Lower leg skin (tissue), 4 donors: Measurements from ENCODE around the gene CLASP1. TPM values are rescaled to one million over a fixed set of nuclear protein-coding genes. Genes with fewer than 3 reads are reported as not detected.
"Not testable (repeated sequence)": the region's sequence is repeated elsewhere in the genome, so short reads cannot be mapped to it uniquely, and the experiment has no call there.

Experiments
- DNase-seq, 2 donors: peaks; one replicate each; pipeline ENCODE4 v3.0.0-alpha.2; 2019; ENCODE audit warnings: low spot score in 2 of 2
- H3K4me3 ChIP-seq: fragments of 200-600 bp; sonication (generic); 2 replicates; pipeline ENCODE4 v1.5.1; 2017; ENCODE audit warnings: mild to moderate bottlenecking, low read depth; ENCODE audit not compliant: poor library complexity, severe bottlenecking
- POLR2A ChIP-seq, 2 donors: fragments of 450-650 bp; IDR thresholded peaks; one replicate each; pipeline ENCODE4 v1.6.1; 2016 to 2017; ENCODE audit warnings: antibody characterized with exemption in 2 of 2, mild to moderate bottlenecking in 1 of 2, moderate library complexity in 1 of 2
- WGBS, 2 donors: methylation state at CpG; one replicate each; pipeline ENCODE4 v1.1.5; 2018; 5-methylcytosine and 5-hydroxymethylcytosine counted together
- intact Hi-C: fragments of 100-400 bp; cut with DNase I; formaldehyde crosslinking; loops from one replicate; pipeline ENCODE4 v1.15.0; 2023; ENCODE audit warnings: low total_unique reads
- total RNA-seq, 4 donors: library from RNA; depleted of rRNA; stranded (reverse); fragments of >200 nt; gene quantifications; one replicate each; pipeline ENCODE4 v1.1.0, GENCODE V29; 2016
- TF ChIP-seq, protein P1 (sequence below), 3 donors: fragments of 450-650 bp; IDR thresholded peaks; one replicate each; pipeline ENCODE4 v1.5.1; 2016; ENCODE audit warnings: antibody characterized with exemption in 3 of 3, mild to moderate bottlenecking in 3 of 3, moderate library complexity in 2 of 3

CLASP1 gene
- total RNA-seq, 4 donors from 2014 or later, result 56.8 to 88.4 (median 69.0) TPM

DNA sequence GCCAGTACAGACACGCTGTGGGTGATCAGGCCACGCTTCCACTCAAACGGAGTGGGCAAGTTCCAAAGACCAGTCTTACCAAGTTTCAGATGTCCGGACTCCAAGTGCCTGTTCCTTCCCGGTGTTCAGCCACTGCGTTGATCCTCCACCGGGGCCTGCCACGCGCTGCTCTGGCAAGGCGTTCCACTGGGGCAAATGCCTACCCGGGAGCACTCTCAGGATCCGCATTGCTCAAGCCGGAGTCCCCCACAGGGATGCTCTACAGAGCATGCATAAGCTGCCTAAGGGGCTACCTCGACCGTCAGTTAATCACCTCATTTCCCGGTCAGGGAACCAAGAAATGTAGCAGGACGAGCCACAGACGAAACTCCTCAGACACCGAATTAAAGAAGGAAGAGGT lies 37.0 kb upstream of the CLASP1 start:
- no peak for DNase-seq
- TF ChIP-seq, protein P1, sequence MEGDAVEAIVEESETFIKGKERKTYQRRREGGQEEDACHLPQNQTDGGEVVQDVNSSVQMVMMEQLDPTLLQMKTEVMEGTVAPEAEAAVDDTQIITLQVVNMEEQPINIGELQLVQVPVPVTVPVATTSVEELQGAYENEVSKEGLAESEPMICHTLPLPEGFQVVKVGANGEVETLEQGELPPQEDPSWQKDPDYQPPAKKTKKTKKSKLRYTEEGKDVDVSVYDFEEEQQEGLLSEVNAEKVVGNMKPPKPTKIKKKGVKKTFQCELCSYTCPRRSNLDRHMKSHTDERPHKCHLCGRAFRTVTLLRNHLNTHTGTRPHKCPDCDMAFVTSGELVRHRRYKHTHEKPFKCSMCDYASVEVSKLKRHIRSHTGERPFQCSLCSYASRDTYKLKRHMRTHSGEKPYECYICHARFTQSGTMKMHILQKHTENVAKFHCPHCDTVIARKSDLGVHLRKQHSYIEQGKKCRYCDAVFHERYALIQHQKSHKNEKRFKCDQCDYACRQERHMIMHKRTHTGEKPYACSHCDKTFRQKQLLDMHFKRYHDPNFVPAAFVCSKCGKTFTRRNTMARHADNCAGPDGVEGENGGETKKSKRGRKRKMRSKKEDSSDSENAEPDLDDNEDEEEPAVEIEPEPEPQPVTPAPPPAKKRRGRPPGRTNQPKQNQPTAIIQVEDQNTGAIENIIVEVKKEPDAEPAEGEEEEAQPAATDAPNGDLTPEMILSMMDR (IDR thresholded peaks at IDR 0.05), result no peak
- TF ChIP-seq POLR2A (IDR thresholded peaks at IDR 0.05), result no peak
- intact Hi-C loops, result no loop called here
- H3K4me3 ChIP-seq, result no peak overlapping the region
- 87 to 90% methylated on average over 18 to 19 of the region's 19 CpGs for WGBS, 2 donors

DNA sequence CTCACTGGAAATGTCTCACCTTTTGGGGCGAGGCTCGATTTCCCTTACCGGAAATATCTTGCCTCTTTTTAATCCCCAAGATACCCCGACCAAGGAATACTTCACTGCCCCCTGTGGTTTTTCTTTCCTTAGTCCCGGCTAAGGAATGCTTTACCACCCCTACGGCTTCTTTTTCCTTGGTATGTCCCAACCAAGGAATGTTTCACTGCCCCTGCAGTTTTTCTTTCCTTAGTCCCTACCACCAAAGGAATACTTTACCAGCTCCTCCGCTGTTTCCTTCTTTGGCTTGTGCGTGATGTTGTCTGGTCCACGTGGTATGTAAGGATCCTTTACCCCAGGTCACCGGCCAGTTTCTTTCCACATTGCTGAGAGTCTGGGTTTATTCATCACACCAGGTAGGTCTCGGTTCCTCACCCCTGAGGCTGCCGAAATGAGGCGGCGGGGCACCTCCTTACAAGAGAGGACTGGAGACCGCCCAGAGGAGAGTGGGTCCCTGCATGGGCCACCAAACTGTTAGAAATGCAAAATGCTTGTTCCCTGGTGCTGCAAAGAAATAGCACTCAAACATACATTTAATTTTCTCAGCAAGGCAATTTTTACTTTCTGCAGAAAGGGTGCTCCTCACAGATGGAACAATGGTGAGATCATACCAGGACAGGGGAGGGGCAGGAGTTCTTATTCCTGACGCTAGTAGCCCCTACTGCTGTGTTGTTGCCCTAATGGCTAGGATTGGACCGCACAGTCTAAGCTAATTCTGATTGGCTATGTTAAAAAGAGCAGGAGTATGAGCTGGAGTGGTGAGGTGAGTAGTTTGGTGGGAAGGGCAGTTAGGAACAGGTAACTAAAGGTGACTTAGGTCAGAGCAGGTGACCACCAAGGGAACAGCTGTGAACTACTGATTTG lies 33.4 kb upstream of the CLASP1 start:
- intact Hi-C loops, result no loop called here
- WGBS, 2 donors, result 88 to 96% methylated on average over 17 of the region's 17 CpGs
- no peak overlapping the region for H3K4me3 ChIP-seq
- TF ChIP-seq POLR2A (IDR thresholded peaks at IDR 0.05), result no peak
- TF ChIP-seq, protein P1 (IDR thresholded peaks at IDR 0.05), result no peak
- no peak for DNase-seq

DNA sequence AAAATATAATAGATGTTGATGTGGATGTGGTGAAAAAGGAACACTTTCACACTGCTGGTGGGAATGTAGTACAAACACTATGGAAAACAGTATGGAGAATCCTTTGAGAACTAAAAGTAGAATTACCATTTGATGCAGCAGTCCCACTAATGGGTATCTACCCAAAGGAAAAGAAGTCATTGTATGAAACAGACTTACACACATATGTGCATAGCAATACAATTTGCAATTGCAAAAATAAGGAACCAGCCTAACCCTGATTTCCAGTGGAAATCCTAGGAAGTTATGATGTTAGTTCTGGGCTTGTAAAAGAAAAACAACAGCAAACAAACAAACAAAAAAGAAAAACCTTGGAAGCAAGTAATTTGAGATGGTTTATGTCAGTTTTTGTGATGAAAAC lies 28.6 kb upstream of the CLASP1 start:
- intact Hi-C loops, result no loop called here
- H3K4me3 ChIP-seq, result no peak overlapping the region
- no peak for DNase-seq
- TF ChIP-seq, protein P1 (IDR thresholded peaks at IDR 0.05), result no peak
- no peak for TF ChIP-seq POLR2A (IDR thresholded peaks at IDR 0.05)

DNA sequence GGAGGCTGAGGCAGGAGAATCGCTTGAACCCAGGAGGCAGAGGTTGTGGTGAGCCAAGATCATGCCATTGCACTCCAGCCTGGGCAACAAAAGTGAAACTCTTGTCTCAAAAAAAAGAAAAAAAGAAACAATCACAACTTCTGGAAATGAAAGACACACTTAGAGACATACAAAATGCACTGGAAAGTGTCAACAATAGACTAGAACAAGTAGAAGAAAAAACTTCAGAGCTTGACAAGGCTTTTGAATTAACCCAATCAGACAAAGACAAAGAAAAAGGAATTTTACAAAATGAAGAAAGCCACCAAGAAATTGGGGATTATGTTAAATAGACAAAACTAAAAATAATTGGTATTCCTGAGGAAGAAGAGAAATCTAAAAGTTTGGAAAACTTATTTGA lies 22.4 kb upstream of the CLASP1 start:
- WGBS, 2 donors, result 100% methylated on average over 1 of the region's 1 CpG
- DNase-seq, H3K4me3 ChIP-seq, intact Hi-C loops: not testable (repeated sequence)

DNA sequence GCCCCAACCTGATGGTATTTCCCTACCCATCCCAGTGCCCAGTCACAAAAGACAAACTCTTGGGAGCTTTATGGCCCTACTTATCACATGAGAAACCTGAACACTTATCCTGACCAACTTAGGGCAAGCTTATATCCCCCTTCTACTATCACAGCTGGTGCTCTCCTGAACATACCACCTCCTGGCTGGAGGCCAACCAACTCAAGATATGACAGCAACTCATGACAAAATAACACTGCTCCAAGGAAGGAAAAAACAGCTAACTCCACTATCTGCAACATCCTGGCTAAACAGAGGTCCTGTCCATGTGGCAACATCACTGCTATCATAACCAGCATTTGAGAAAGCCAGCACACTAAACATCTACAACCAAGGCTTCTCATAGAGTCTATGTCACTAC lies 20.9 kb upstream of the CLASP1 start:
- no peak for DNase-seq
- H3K4me3 ChIP-seq, result no peak overlapping the region
- TF ChIP-seq POLR2A (IDR thresholded peaks at IDR 0.05), result no peak
- TF ChIP-seq, protein P1 (IDR thresholded peaks at IDR 0.05), result no peak
- intact Hi-C loops, result no loop called here

DNA sequence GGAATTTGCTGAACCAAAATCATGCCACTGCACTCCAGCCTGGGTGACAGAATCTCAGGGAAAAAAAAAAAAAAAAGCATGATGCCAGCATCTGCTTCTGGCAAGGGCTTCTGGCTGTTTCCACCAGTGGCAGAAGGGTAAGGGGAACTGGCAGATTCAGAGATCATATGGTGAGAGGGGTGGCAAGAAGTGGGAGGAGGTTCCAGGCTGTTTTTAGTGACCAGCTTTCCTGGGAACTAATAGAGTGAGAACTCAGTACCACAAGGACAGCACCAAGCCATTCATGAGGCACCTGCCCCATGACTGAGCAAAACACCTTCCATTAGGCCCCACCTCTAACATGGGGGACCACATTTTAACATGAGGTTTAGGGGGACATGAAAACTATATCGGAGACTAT lies 18.4 kb upstream of the CLASP1 start:
- no peak for DNase-seq
- 91 to 94% methylated on average over 1 of the region's 1 CpG for WGBS, 2 donors
- no peak for TF ChIP-seq POLR2A (IDR thresholded peaks at IDR 0.05)
- TF ChIP-seq, protein P1 (IDR thresholded peaks at IDR 0.05), result no peak
- intact Hi-C loops, result no loop called here
- H3K4me3 ChIP-seq, result no peak overlapping the region
